Hepatocyte (in vitro differentiated cells): ENCODE data around the gene GBP5. TPM values are rescaled to one million over a fixed set of nuclear protein-coding genes. Genes with fewer than 3 reads are reported as not detected.

ENCODE experiments used
- DNase-seq: peaks from one replicate; pipeline ENCODE4 v3.0.0-alpha.2; 2016; ENCODE audit warnings: low spot score
- H2AFZ ChIP-seq: fragments of 200-600 bp; sonication (generic); 2 replicates; pipeline ENCODE4 v1.6.0; 2016; ENCODE audit warnings: antibody characterized with exemption, mild to moderate bottlenecking
- H3K27ac ChIP-seq: fragments of 200-600 bp; sonication (generic); 2 replicates; pipeline ENCODE4 v1.5.1; 2016; ENCODE audit warnings: mild to moderate bottlenecking
- H3K27me3 ChIP-seq: fragments of 200-600 bp; sonication (generic); 2 replicates; pipeline ENCODE4 v1.6.1; 2016
- H3K36me3 ChIP-seq: fragments of 200-600 bp; sonication (generic); replicated peaks from 2 replicates; pipeline ENCODE4 v1.5.1; 2016; ENCODE audit warnings: low read depth; ENCODE audit not compliant: insufficient read depth
- H3K4me1 ChIP-seq: fragments of 200-600 bp; sonication (generic); 2 replicates; pipeline ENCODE4 v1.5.1; 2016; ENCODE audit warnings: mild to moderate bottlenecking, moderate library complexity; ENCODE audit not compliant: insufficient read depth
- H3K4me2 ChIP-seq: fragments of 200-600 bp; sonication (generic); 2 replicates; pipeline ENCODE4 v1.6.0; 2016
- H3K4me3 ChIP-seq: fragments of 200-600 bp; sonication (generic); 2 replicates; pipeline ENCODE4 v1.5.1; 2016; ENCODE audit warnings: mild to moderate bottlenecking
- H3K79me2 ChIP-seq: fragments of 200-600 bp; sonication (generic); 2 replicates; pipeline ENCODE4 v1.6.0; 2017; ENCODE audit warnings: mild to moderate bottlenecking
- H3K9me2 ChIP-seq: fragments of 200-600 bp; sonication (generic); replicated peaks from 2 replicates; pipeline ENCODE4 v1.6.0; 2017; ENCODE audit warnings: mild to moderate bottlenecking; ENCODE audit not compliant: insufficient read depth
- H3K9me3 ChIP-seq: fragments of 200-600 bp; sonication (generic); 2 replicates; pipeline ENCODE4 v1.5.1; 2016; ENCODE audit warnings: low read depth, mild to moderate bottlenecking
- H4K20me1 ChIP-seq: fragments of 200-600 bp; sonication (generic); 2 replicates; pipeline ENCODE4 v1.6.0; 2016; ENCODE audit warnings: mild to moderate bottlenecking; ENCODE audit not compliant: insufficient read depth, poor library complexity, severe bottlenecking
- CTCF ChIP-seq: fragments of 200-600 bp; sonication (generic); IDR thresholded peaks from 2 replicates; pipeline ENCODE4 v1.5.1; 2016; ENCODE audit warnings: antibody characterized with exemption, mild to moderate bottlenecking; ENCODE audit not compliant: poor library complexity
- EZH2 ChIP-seq: fragments of 200-600 bp; sonication (generic); IDR thresholded peaks from 2 replicates; pipeline ENCODE4 v1.6.1; 2016; ENCODE audit warnings: antibody characterized with exemption, mild to moderate bottlenecking, borderline replicate concordance
- EZH2phosphoT487 ChIP-seq: fragments of 200-600 bp; sonication (generic); IDR thresholded peaks from one replicate; pipeline ENCODE4 v1.6.1; 2018; ENCODE audit warnings: antibody characterized with exemption, mild to moderate bottlenecking, low read depth, moderate library complexity; ENCODE audit not compliant: unreplicated experiment, severe bottlenecking
- WGBS: methylation state at CpG from one replicate; pipeline ENCODE4 v1.1.6; 2016; ENCODE audit warnings: low lambda C conversion rate; ENCODE audit errors: missing lambda C conversion rate; 5-methylcytosine and 5-hydroxymethylcytosine counted together
- polyA plus RNA-seq: library from polyadenylated mRNA; unstranded; fragments of >200 nt; fragmentation: Nextera tagmentation; extraction: Ambion mirVana; gene quantifications from 2 replicates; pipeline ENCODE4 v1.2.1, GENCODE V29; 2016
- total RNA-seq: library from RNA; depleted of rRNA; stranded (reverse); fragments of >200 nt; gene quantifications from 2 replicates; pipeline ENCODE4 v1.2.3, GENCODE V29; 2014

The GBP5 gene
- total and polyA plus RNA-seq, 2 experiments from 2014 or later, result not detected

GRCh38 chr1:89280766-89281165 is 8.1 kb upstream of the GBP5 start:
- no peak for TF ChIP-seq EZH2
- Histone ChIP-seq H3K27ac (no peak overlapping the region), H3K4me2 (no peak overlapping the region), H3K4me3 (no peak overlapping the region), H2AFZ (no peak overlapping the region), H4K20me1 (no peaks in the 10 kb centered on the region), H3K36me3 (no peaks in the 10 kb centered on the region), H3K4me1 (no peaks in the 10 kb centered on the region), H3K79me2 (no peaks in the 10 kb centered on the region), H3K9me3 (no peaks in the 10 kb centered on the region), H3K27me3 (no peaks in the 10 kb centered on the region), H3K9me2 (no peaks in the 10 kb centered on the region)
- DNase-seq, result no peak
- 75% methylated on average over 3 of the region's 3 CpGs for WGBS

GRCh38 chr1:89279011-89279466 is 6.4 kb upstream of the GBP5 start:
- 84% methylated on average over 6 of the region's 6 CpGs for WGBS
- Histone ChIP-seq H3K4me1 (no peaks in the 10 kb centered on the region), H3K79me2 (no peaks in the 10 kb centered on the region), H3K36me3 (no peaks in the 10 kb centered on the region), H3K27ac (no peak overlapping the region), H3K9me3 (no peaks in the 10 kb centered on the region), H4K20me1 (no peaks in the 10 kb centered on the region), H3K4me2 (no peak overlapping the region), H3K9me2 (no peaks in the 10 kb centered on the region), H2AFZ (no peak overlapping the region), H3K4me3 (no peak overlapping the region), H3K27me3 (no peaks in the 10 kb centered on the region)
- no peak for DNase-seq
- TF ChIP-seq EZH2phosphoT487 (no peak), CTCF (no peak)

GRCh38 chr1:89277725-89278124 is 5.1 kb upstream of the GBP5 start:
- Histone ChIP-seq H3K4me1 (no peaks in the 10 kb centered on the region), H3K27ac (no peak overlapping the region), H3K9me3 (no peaks in the 10 kb centered on the region), H3K4me3 (no peak overlapping the region), H2AFZ (no peak overlapping the region), H3K79me2 (no peaks in the 10 kb centered on the region), H3K27me3 (no peaks in the 10 kb centered on the region), H3K36me3 (no peaks in the 10 kb centered on the region), H4K20me1 (no peaks in the 10 kb centered on the region), H3K9me2 (no peaks in the 10 kb centered on the region), H3K4me2 (no peak overlapping the region)
- 79% methylated on average over 3 of the region's 3 CpGs for WGBS
- DNase-seq, result no peak
- TF ChIP-seq EZH2phosphoT487 (no peak), EZH2 (no peak), CTCF (no peak)

- no peak for TF ChIP-seq EZH2phosphoT487
- no peak for TF ChIP-seq CTCF
- TF ChIP-seq EZH2, result no peak
- 84% methylated on average over 3 of the region's 3 CpGs for WGBS
Measured at GRCh38 chr1:89276690-89277089, 4.0 kb upstream of the GBP5 start.

More at GRCh38 chr1:89276690-89277089, 4.0 kb upstream of the GBP5 start:
- no peak overlapping the region for H3K27ac ChIP-seq
- no peaks in the 10 kb centered on the region for H4K20me1 ChIP-seq
- H3K9me2 ChIP-seq, result no peaks in the 10 kb centered on the region
- no peaks in the 10 kb centered on the region for H3K79me2 ChIP-seq
- no peaks in the 10 kb centered on the region for H3K9me3 ChIP-seq
- H3K4me1 ChIP-seq, result no peaks in the 10 kb centered on the region
- no peaks in the 10 kb centered on the region for H3K27me3 ChIP-seq
- H3K4me3 ChIP-seq, result no peak overlapping the region
- no peak overlapping the region for H2AFZ ChIP-seq
- no peaks in the 10 kb centered on the region for H3K36me3 ChIP-seq
- DNase-seq, result no peak
- no peak overlapping the region for H3K4me2 ChIP-seq
